HG03571 (cell line): ENCODE results near the gene TMEM234.

Source experiments
- ATAC-seq: cut with Tn5 transposase; IDR thresholded peaks from one replicate; pipeline ENCODE4 v1.9.1; 2021; ENCODE audit not compliant: unreplicated experiment

Gene TMEM234

GRCh38 chr1:32201011-32201855, 20.9 kb downstream of the TMEM234 start:
- no peak for ATAC-seq

GRCh38 chr1:32200226-32201010, 21.7 kb downstream of the TMEM234 start, which contains the start of gene CCDC28B:
Gene CCDC28B (plus strand): TSS chr1:32200595. CDS start chr1:32201936, 1,341 bp downstream.
- no peak for ATAC-seq

- ATAC-seq: no peak
These were observed 22.5 kb downstream of the TMEM234 start for GRCh38 chr1:32199717-32200072.

- no peak for ATAC-seq
These were observed 23.0 kb downstream of the TMEM234 start for GRCh38 chr1:32199043-32199716.

- ATAC-seq: no peak
These were observed 23.7 kb downstream of the TMEM234 start for GRCh38 chr1:32198237-32199042.

GRCh38 chr1:32197837-32198236, 24.3 kb downstream of the TMEM234 start:
- no peak for ATAC-seq

GRCh38 chr1:32197074-32197473, 25.1 kb downstream of the TMEM234 start:
- no peak for ATAC-seq

GRCh38 chr1:32195972-32196823, 26.0 kb downstream of the TMEM234 start:
- ATAC-seq: no peak

- no peak for ATAC-seq
These were observed 26.6 kb downstream of the TMEM234 start for GRCh38 chr1:32195531-32195930.

GRCh38 chr1:32194984-32195383, 27.2 kb downstream of the TMEM234 start:
- ATAC-seq: no peak

- no peak for ATAC-seq
These were observed 29.8 kb downstream of the TMEM234 start for GRCh38 chr1:32192220-32192948.

GRCh38 chr1:32187850-32188249, 34.3 kb downstream of the TMEM234 start:
- ATAC-seq: no peak

- ATAC-seq: no peak
These were observed 35.7 kb downstream of the TMEM234 start for GRCh38 chr1:32186491-32186890.

GRCh38 chr1:32186077-32186476, 36.1 kb downstream of the TMEM234 start:
- no peak for ATAC-seq

GRCh38 chr1:32184650-32185049, 37.5 kb downstream of the TMEM234 start:
- no peak for ATAC-seq

- no peak for ATAC-seq
These were observed 40.1 kb downstream of the TMEM234 start for GRCh38 chr1:32182060-32182459.

- ATAC-seq: no peak
These were observed 40.6 kb downstream of the TMEM234 start for GRCh38 chr1:32181563-32181962.

GRCh38 chr1:32181065-32181464, 41.1 kb downstream of the TMEM234 start:
- no peak for ATAC-seq
